ENCODE results near the gene DCAF10.
"Not testable (repeated sequence)": the region's sequence is repeated elsewhere in the genome, so short reads cannot be mapped to it uniquely, and the experiment has no call there.

The DCAF10 gene

GRCh38 chr9:37870081-37870798, 69.6 kb downstream of the DCAF10 start:
- DNase-seq (ENCODE audit: low read depth, low spot score): no peak

GRCh38 chr9:37870799-37871176, 70.2 kb downstream of the DCAF10 start:
- DNase-seq (ENCODE audit: low read depth, low spot score): no peak

- no peak for DNase-seq (ENCODE audit: low read depth, low spot score)
Measured at GRCh38 chr9:37873955-37874354, 73.4 kb downstream of the DCAF10 start.

- DNase-seq (ENCODE audit: low read depth, low spot score): no peak
Measured at GRCh38 chr9:37876376-37876775, 75.8 kb downstream of the DCAF10 start.

GRCh38 chr9:37880916-37881479, 80.4 kb downstream of the DCAF10 start:
- DNase-seq (ENCODE audit: low read depth, low spot score): no peak

GRCh38 chr9:37887977-37888583, 87.5 kb downstream of the DCAF10 start:
- DNase-seq (ENCODE audit: low read depth, low spot score): not testable (repeated sequence)

- DNase-seq (ENCODE audit: low read depth, low spot score): no peak
Measured at GRCh38 chr9:37889536-37889935, 88.9 kb downstream of the DCAF10 start.

- not testable (repeated sequence) for DNase-seq (ENCODE audit: low read depth, low spot score)
Measured at GRCh38 chr9:37891042-37891441, 90.4 kb downstream of the DCAF10 start.

GRCh38 chr9:37892063-37892462, 91.5 kb downstream of the DCAF10 start:
- no peak for DNase-seq (ENCODE audit: low read depth, low spot score)

GRCh38 chr9:37897665-37898064, 97.1 kb downstream of the DCAF10 start:
- no peak for DNase-seq (ENCODE audit: low read depth, low spot score)

- DNase-seq (ENCODE audit: low read depth, low spot score): no peak
Measured at GRCh38 chr9:37899041-37899440, 98.4 kb downstream of the DCAF10 start.

- DNase-seq (ENCODE audit: low read depth, low spot score): no peak
Measured at GRCh38 chr9:37902131-37902530, 101.5 kb downstream of the DCAF10 start.

- DNase-seq (ENCODE audit: low read depth, low spot score): no peak
Measured at GRCh38 chr9:37902796-37903646, 102.4 kb downstream of the DCAF10 start.

GRCh38 chr9:37903647-37904444, 103.2 kb downstream of the DCAF10 start, which contains the start of gene SLC25A51:
Gene SLC25A51 (minus strand): TSS chr9:37904127. CDS start chr9:37888550, 15,577 bp downstream.
- DNase-seq (ENCODE audit: low read depth, low spot score): peak; percentile 92

- DNase-seq (ENCODE audit: low read depth, low spot score): no peak
Measured at GRCh38 chr9:37904445-37905130, 104.0 kb downstream of the DCAF10 start.

GRCh38 chr9:37905131-37905505, 104.5 kb downstream of the DCAF10 start:
- no peak for DNase-seq (ENCODE audit: low read depth, low spot score)

GRCh38 chr9:37905776-37906175, 105.2 kb downstream of the DCAF10 start:
- DNase-seq (ENCODE audit: low read depth, low spot score): no peak

GRCh38 chr9:37906312-37907239, 106.0 kb downstream of the DCAF10 start:
- no peak for DNase-seq (ENCODE audit: low read depth, low spot score)

- DNase-seq (ENCODE audit: low read depth, low spot score): no peak
Measured at GRCh38 chr9:37908283-37908682, 107.7 kb downstream of the DCAF10 start.

Measured in activated CD4-positive, CD25-positive, alpha-beta regulatory T cell treated with anti-CD3 and anti-CD28 coated beads, Interleukin-2, amount 50 U/mL, for 16 hours (primary cell).